Erythroblast (primary cell): ENCODE measurements around the gene OGFOD1.

Source experiments
- DNase-seq, 2 experiments: peaks; one replicate each; lab custom pipeline; 2025; lab: John Stamatoyannopoulos, UW
- GATA1 ChIP-seq: IDR thresholded peaks from 2 replicates; pipeline ENCODE4 v1.6.1; 2011; ENCODE audit warnings: low read depth, mild to moderate bottlenecking, control low read depth, low read length, moderate library complexity
- POLR2A ChIP-seq: IDR thresholded peaks from 2 replicates; pipeline ENCODE4 v1.6.1; 2011; ENCODE audit warnings: mild to moderate bottlenecking, low read length

OGFOD1 gene

GRCh38 chr16:56451753-56452689 is 667 bp downstream of the OGFOD1 start:
- no peak for TF ChIP-seq POLR2A
- TF ChIP-seq GATA1: no peak
- DNase-seq: peak; percentile 72 to 85

GRCh38 chr16:56457927-56458470 is 6.6 kb downstream of the OGFOD1 start:
- no peak for DNase-seq
- TF ChIP-seq POLR2A (no peak), GATA1 (no peak)

GRCh38 chr16:56460101-56460500 is 8.7 kb downstream of the OGFOD1 start:
- no peak for TF ChIP-seq GATA1
- TF ChIP-seq POLR2A: no peak
- DNase-seq: no peak

GRCh38 chr16:56462064-56462796 is 10.9 kb downstream of the OGFOD1 start:
- no peak for TF ChIP-seq GATA1
- TF ChIP-seq POLR2A: no peak
- DNase-seq: peak; percentile 63 to 89

GRCh38 chr16:56463153-56463552 is 11.8 kb downstream of the OGFOD1 start:
- TF ChIP-seq GATA1: no peak
- TF ChIP-seq POLR2A: no peak
- DNase-seq: no peak

- no peak for TF ChIP-seq POLR2A
- TF ChIP-seq GATA1: no peak
- DNase-seq: no peak
Measured at GRCh38 chr16:56466344-56466743, 15.0 kb downstream of the OGFOD1 start.

GRCh38 chr16:56468800-56469199 is 17.4 kb downstream of the OGFOD1 start:
- DNase-seq: no peak

GRCh38 chr16:56469748-56470147 is 18.4 kb downstream of the OGFOD1 start:
- no peak for TF ChIP-seq GATA1
- TF ChIP-seq POLR2A: no peak

More at GRCh38 chr16:56468800-56469199, 17.4 kb downstream of the OGFOD1 start:
- TF ChIP-seq POLR2A (no peak), GATA1 (no peak)

GRCh38 chr16:56470232-56470631 is 18.9 kb downstream of the OGFOD1 start:
- TF ChIP-seq POLR2A (no peak), GATA1 (no peak)
- no peak for DNase-seq

More at GRCh38 chr16:56469748-56470147, 18.4 kb downstream of the OGFOD1 start:
- no peak for DNase-seq

GRCh38 chr16:56470666-56471065 is 19.3 kb downstream of the OGFOD1 start:
- no peak for DNase-seq
- TF ChIP-seq POLR2A (no peak), GATA1 (no peak)

GRCh38 chr16:56475201-56475600 is 23.8 kb downstream of the OGFOD1 start:
- DNase-seq: no peak
- TF ChIP-seq GATA1 (no peak), POLR2A (no peak)

- TF ChIP-seq POLR2A: no peak
- TF ChIP-seq GATA1: no peak
- peak in 1 of 2 experiments; percentile 44 for DNase-seq
Measured at GRCh38 chr16:56477096-56477878, 25.9 kb downstream of the OGFOD1 start.
